HUES6 (cell line): ENCODE results near the gene WDR38.

ENCODE experiments used
- H3K27ac ChIP-seq: 2 replicates; pipeline ENCODE4 v1.7.0; 2013; ENCODE audit warnings: low read depth, mild to moderate bottlenecking, low read length, inconsistent platforms
- H3K27me3 ChIP-seq: 2 replicates; pipeline ENCODE4 v1.6.1; 2013; ENCODE audit warnings: low read length; ENCODE audit not compliant: control insufficient read depth, insufficient read depth
- H3K36me3 ChIP-seq: 2 replicates; pipeline ENCODE4 v1.6.1; 2013; ENCODE audit warnings: low read length; ENCODE audit not compliant: control insufficient read depth, insufficient read depth
- H3K4me1 ChIP-seq: 2 replicates; pipeline ENCODE4 v1.6.1; 2013; ENCODE audit warnings: low read length; ENCODE audit not compliant: control insufficient read depth, insufficient read depth
- H3K4me3 ChIP-seq: 2 replicates; pipeline ENCODE4 v1.5.1; 2013; ENCODE audit warnings: low read depth, low read length
- H3K9ac ChIP-seq: one replicate; pipeline ENCODE4 v1.6.1; 2013; ENCODE audit warnings: mild to moderate bottlenecking, low read length
- H3K9me3 ChIP-seq: 2 replicates; pipeline ENCODE4 v1.6.1; 2013; ENCODE audit warnings: low read depth, low read length; ENCODE audit not compliant: control insufficient read depth, insufficient read depth

WDR38 gene

DNA sequence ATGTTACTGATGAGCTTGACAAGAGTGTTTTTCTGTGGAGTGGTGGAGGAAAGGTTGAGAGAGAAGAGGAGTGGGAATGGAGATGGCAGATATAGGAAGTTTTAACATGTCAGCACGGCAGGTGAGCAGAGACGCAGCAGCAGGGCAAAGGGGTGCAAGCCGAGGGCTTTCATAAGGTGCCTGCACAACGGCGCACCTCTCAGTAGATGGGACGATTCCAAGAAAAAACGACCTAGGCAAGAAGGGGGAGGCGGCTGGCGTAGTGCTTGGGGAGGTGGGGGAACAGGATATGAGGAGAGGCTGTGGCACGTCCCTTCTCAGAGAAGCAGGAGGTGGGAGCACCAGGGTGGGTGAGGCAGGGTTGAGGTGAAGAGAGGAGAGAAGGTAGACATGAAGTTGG, 33.2 kb downstream of the WDR38 start:
- Histone ChIP-seq H3K4me1 (peaks cover 9% of the 10 kb centered on the region), H3K27ac (no peak overlapping the region), H3K9ac (no peak overlapping the region), H3K27me3 (no peaks in the 10 kb centered on the region), H3K36me3 (peaks cover 51% of the 10 kb centered on the region), H3K4me3 (no peak overlapping the region), H3K9me3 (no peaks in the 10 kb centered on the region)

DNA sequence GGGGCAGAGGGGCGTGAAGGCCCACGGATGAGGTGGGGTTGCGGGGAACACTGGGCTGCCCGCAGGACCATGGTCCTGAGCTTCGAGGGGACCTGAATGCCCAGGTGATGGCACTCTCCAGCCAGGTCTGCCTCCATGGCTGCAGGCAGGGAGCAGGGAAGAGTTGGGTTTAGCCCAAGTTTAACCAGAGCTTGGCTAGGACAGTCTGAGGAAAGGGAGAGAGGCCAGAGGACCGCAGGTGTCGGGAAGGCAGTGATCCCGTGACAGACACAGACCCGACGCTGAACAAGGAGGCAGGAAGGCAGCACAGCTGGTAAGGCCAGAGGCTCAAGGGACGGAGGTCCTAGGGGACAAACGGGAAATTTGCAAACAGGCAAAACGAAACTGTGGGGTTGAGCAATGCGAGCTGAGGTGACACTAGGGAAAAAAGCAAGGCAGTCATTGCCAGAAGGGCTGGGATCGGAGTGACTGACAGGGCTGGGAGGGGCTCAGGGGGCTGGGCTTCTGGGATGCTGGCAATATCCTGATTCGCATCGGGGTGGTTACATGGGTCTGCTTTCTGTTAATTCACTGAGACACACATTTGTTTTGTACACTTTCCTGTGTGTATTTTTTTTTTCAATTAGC, 33.7 kb downstream of the WDR38 start:
- Histone ChIP-seq H3K4me3 (no peak overlapping the region), H3K9me3 (no peaks in the 10 kb centered on the region), H3K36me3 (peaks cover 49% of the 10 kb centered on the region), H3K27ac (no peak overlapping the region), H3K4me1 (peaks cover 7% of the 10 kb centered on the region), H3K9ac (no peak overlapping the region), H3K27me3 (no peaks in the 10 kb centered on the region)

DNA sequence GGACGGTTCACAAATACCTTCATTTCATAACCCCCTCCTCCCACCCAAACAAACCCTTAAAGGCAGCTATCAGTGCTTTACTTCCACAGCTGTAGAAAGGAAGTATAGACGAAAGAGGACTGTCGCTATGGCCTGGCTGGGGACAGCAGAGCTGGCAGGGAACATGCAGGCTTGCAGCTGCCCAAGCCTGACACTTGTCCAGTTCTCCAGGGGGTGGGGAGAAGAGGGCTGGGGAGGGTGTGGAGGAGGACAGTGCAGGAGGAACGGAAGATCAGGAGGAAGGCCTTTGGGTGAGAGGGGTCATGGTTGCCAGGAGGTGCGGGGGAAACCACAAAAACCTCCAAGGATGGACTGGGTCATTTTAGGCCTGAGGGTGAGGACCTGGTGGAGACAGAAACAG, 34.6 kb downstream of the WDR38 start:
- Histone ChIP-seq H3K36me3 (peaks cover 42% of the 10 kb centered on the region), H3K4me1 (no peaks in the 10 kb centered on the region), H3K27ac (no peak overlapping the region)

DNA sequence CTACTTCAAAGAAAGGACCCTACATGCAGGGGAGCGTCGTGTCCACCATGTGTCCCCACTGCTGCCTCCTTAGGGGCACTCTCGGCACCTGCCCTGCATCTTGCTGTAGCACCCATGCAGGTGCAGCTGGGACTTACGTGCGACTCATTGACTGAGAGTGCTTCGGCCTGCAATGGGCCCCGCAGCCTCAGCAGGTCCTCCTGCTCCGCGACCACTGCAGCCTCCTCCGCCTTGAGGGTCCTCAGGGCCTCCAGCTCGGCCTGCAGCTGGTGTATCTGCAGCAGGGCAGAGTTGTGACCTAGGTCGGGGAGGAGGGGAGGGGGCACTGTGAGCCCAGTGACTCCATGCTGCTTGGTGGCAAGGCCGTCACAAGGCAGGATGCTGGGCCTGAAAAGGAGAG, 35.7 kb downstream of the WDR38 start:
- Histone ChIP-seq H3K9ac (no peak overlapping the region), H3K4me3 (no peak overlapping the region)

More for the DNA sequence above, 34.6 kb downstream of the WDR38 start:
- H3K9ac ChIP-seq: no peak overlapping the region
- no peak overlapping the region for H3K4me3 ChIP-seq
- H3K9me3 ChIP-seq: no peaks in the 10 kb centered on the region
- H3K27me3 ChIP-seq: no peaks in the 10 kb centered on the region

DNA sequence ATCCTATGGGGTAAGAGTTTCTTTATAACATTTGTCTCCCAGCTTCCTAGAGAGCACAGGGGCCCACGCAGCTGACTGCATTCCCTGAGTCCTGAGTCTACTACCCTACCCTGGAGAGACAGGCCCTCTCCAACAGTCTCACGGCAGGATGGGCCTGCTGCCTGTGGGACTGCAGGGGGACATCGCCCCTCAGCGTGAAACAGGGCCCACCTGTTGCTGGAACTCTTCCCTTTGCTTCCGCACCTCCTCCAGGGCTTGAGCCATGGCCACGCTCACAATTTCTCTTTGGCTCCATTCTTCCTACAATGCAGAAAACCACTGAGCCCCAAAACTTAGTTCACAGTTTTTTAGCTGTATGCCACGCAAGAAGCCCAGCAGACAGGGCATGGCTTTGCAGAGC, 36.9 kb downstream of the WDR38 start:
- H3K27ac ChIP-seq: no peak overlapping the region
- H3K9ac ChIP-seq: no peak overlapping the region
- H3K27me3 ChIP-seq: no peaks in the 10 kb centered on the region
- no peak overlapping the region for H3K4me3 ChIP-seq
- H3K4me1 ChIP-seq: no peaks in the 10 kb centered on the region
- H3K9me3 ChIP-seq: no peaks in the 10 kb centered on the region
- H3K36me3 ChIP-seq: peaks cover 47% of the 10 kb centered on the region

More for the DNA sequence above, 35.7 kb downstream of the WDR38 start:
- Histone ChIP-seq H3K4me1 (no peaks in the 10 kb centered on the region), H3K9me3 (no peaks in the 10 kb centered on the region), H3K27me3 (no peaks in the 10 kb centered on the region), H3K36me3 (peaks cover 46% of the 10 kb centered on the region), H3K27ac (no peak overlapping the region)

DNA sequence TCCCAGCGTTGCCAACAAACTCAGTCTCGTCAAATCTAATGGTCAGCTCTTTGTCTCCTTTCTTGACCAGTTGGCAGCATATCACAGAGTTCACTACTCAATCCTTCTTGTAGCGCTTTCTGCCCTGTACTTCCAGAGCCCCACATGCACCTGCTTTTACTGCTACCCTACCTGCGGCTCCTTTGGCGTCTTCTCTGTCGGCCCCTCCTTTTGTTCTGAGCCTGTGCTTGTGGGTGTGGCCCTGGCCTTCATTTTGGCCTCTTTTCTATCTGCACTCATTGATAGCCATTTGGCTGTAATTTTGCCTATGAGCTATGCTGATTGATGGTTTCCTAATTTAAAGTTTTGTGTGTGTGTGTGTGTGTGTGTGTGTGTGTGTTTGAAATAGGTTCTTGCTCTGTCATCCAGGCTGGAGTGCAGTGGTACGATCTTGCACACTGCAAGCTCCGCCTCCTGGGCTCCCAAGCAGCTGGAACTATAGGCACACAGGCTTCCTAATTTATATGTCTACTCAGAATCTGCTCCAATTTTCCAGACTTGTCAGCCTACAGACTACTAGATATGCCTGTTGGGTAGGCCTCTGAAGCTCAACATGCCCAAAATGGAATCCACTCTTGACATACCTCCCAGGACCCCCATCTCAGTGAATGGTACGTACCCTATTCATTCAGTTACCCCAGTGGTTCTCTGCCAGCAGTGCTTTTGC, 40.9 kb downstream of the WDR38 start:
- Histone ChIP-seq H3K27ac (no peak overlapping the region), H3K36me3 (peaks cover 36% of the 10 kb centered on the region), H3K9me3 (no peaks in the 10 kb centered on the region), H3K4me3 (no peak overlapping the region), H3K4me1 (no peaks in the 10 kb centered on the region), H3K27me3 (no peaks in the 10 kb centered on the region), H3K9ac (no peak overlapping the region)

DNA sequence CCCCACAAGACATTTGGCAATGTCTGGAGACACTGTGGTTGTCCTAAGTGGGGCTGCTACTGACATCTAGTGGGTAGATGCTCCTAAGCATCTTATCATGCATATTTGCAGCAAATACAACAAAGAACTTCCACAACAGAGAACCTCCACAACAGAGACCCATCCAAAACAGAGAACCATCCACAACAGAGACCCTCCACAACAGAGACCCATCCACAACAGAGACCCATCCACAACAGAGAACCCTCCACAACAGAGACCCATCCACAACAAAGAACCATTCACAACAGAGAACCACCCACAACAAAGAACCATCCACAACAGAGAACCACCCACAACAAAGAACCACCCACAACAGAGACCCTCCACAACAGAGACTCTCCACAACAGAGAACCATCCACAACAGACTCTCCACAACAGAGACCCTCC, 41.5 kb downstream of the WDR38 start:
- Histone ChIP-seq H3K27ac (no peak overlapping the region), H3K4me3 (no peak overlapping the region), H3K36me3 (peaks cover 36% of the 10 kb centered on the region), H3K9me3 (no peaks in the 10 kb centered on the region), H3K4me1 (no peaks in the 10 kb centered on the region), H3K9ac (no peak overlapping the region), H3K27me3 (no peaks in the 10 kb centered on the region)

DNA sequence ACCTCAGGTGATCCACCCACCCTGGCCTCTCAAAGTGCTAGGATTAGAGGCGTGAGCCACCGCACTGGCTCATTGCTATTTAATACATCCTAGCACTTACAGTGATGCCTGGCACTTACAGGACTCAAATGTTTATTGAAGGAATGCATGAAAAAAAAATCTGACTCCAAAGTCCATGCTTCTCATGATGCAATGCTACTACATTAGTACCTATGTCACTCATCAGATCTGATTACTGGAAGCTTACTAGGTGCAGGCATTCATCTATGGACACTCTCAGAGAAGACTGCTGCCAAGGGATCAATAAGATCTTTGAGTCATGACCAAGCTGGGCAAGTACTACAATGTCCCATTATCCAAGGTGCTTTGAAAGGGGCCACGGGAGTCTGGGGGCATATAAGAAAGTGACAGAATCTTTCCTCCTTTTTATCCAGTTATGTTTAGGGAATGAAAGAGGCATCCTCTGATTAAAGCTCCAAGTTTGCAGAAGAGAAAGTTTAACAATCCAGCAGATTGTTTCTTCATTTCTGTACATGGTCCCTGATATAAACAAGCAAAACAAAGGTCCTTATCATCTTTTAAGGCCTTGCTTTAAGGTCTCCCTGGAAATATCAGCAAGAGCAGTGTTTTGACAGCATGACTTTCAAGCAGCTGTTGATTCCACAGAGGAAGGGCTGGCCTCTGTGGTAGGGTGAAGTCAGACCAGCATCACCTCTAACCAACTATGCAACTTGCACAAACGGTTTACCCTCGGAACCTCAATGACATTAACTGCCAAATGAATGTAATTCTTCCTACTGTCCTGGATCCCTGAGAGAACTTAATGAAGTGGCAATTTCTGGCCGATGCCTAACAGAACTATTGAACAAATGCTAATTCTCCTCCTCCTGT, 44.6 kb downstream of the WDR38 start:
- Histone ChIP-seq H3K4me1 (no peaks in the 10 kb centered on the region), H3K4me3 (no peak overlapping the region), H3K27me3 (no peaks in the 10 kb centered on the region), H3K9ac (no peak overlapping the region), H3K9me3 (no peaks in the 10 kb centered on the region), H3K27ac (no peak overlapping the region), H3K36me3 (peaks cover 25% of the 10 kb centered on the region)

DNA sequence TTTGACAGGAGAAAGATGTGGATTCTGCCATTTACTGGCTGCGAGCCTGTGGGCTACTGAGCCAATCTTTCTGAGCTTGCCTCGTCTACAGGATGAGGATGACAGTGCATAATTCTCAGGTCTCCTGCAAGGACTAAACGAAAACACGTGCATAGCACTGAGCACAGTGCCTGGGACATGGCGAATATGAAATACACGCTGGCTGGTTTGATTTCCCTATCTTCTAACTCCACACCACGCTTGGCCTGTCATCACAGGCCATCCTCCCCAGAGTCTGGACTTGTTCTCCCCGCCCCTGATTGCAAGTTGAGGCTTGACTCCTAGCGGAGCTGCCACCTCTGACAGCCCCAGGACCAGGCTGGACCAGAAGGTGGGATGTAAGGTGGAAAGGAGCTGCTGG, 46.6 kb downstream of the WDR38 start:
- Histone ChIP-seq H3K4me1 (no peaks in the 10 kb centered on the region), H3K4me3 (no peak overlapping the region), H3K27ac (no peak overlapping the region), H3K9me3 (no peaks in the 10 kb centered on the region), H3K36me3 (peaks cover 20% of the 10 kb centered on the region), H3K9ac (no peak overlapping the region), H3K27me3 (no peaks in the 10 kb centered on the region)

DNA sequence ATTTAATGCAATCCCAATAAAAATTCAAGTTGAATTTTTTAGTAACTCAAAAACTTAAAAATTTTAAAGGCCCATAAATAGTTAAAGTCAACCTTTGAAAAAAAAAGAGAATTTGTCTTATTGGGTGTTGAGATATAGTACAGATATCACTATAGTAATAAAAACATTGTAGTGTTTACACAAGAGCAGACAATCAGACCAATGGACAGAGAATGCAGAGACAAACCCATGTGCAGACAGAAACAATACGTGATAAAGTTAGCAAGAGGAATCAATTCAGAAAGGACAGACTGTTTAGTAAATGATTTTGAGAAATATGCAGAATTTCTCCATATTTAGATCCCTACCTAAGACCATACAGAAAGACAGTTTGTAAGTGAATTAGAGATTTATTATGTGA, 53.7 kb downstream of the WDR38 start:
- H3K9me3 ChIP-seq: no peaks in the 10 kb centered on the region
- H3K27me3 ChIP-seq: no peaks in the 10 kb centered on the region
- H3K27ac ChIP-seq: no peak overlapping the region
- peaks cover 16% of the 10 kb centered on the region for H3K36me3 ChIP-seq
- no peaks in the 10 kb centered on the region for H3K4me1 ChIP-seq
- no peak overlapping the region for H3K9ac ChIP-seq
- H3K4me3 ChIP-seq: no peak overlapping the region
